Measurements from ENCODE around the gene SCGB2A2.
A peak's percentile ranks its signal among the peaks of the same experiment; 100 is the strongest.

SCGB2A2 gene

GRCh38 chr11:62269654-62270278 lies at the start of gene SCGB2A2:
SCGB2A2 (plus strand) TSS chr11:62270158; CDS start chr11:62270217, 59 bp downstream.
- no peak for DNase-seq (ENCODE audit: low spot score)

DNA sequence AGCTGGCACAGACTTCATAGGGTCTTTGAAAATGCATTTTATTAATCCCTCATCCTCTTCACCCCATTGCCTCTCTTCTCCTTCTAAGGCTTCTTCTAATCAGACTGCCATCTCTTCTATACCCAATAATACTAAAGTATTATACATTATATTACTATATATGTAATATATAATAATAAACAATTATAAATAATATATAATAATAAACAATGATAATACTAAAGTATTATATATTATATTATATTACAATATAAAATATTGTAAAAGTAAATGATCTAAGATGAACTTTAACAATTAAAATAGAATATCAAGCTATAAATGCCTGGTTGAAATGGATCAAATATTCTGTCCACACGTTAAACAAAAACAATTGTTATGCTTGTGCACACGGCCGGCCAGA lies 48.5 kb upstream of the SCGB2A2 start:
- DNase-seq (ENCODE audit: low spot score) = no peak

DNA sequence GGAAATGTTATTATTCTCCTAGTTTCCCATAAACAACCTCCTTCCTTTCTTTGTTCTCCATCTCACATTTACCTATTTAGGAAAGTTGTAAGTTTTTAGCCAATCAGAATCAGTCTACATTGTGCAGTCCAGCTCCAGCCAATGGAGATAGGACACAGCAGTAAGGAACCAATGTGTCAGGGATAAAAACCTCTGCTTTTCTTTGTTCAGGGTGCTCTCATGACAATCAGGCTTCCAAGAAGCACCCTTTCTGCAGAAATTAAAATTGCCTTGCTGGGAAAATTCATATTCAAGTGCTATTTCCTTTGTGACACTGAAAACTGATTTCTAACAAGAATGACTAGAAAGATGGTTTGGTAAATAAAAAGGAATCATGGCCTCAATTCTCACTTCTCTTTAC lies 46.9 kb upstream of the SCGB2A2 start:
- DNase-seq (ENCODE audit: low spot score) = no peak

DNA sequence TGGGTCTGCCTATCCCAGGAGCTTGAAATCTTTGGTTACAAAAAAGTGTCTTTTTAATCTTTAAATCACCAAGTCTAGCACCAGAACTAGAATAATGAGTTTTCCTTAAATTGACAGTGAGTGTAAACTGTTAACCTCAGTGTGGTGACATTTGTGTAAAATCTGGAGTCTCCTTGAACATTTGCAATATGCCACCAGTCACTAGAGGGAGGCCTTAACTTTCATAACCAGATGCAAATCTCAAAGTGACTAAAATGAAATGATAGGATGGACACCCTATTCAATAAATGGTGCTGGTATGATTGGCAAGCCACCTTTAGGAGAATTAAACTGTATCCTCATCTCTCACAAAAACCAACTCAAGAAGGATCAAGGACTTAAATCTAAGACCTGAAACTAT lies 36.2 kb upstream of the SCGB2A2 start:
- no peak for DNase-seq (ENCODE audit: low spot score)

- no peak for DNase-seq (ENCODE audit: low spot score)
Observed at GRCh38 chr11:62236187-62236586, 33.8 kb upstream of the SCGB2A2 start.

GRCh38 chr11:62237499-62237898 lies 32.5 kb upstream of the SCGB2A2 start:
- no peak for DNase-seq (ENCODE audit: low spot score)

DNA sequence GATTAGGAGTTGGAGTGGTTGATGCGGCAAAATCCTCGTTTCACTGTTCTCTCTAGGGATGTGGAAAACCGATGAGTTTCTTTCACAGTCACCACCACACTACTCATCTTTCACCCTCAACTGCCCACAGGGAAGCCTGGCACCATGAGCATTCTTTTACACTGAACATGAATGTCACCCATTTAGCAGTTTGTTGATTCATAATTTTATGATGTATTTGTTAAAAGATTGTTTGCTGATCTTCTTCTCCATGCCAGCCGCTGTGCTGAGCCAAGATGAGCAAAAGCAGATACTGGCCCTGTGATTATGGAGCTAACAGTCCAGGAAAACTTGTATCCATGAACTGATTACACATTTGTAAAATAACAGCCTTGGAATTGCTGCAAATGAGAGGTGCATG lies 31.8 kb upstream of the SCGB2A2 start:
- no peak for DNase-seq (ENCODE audit: low spot score)

DNA sequence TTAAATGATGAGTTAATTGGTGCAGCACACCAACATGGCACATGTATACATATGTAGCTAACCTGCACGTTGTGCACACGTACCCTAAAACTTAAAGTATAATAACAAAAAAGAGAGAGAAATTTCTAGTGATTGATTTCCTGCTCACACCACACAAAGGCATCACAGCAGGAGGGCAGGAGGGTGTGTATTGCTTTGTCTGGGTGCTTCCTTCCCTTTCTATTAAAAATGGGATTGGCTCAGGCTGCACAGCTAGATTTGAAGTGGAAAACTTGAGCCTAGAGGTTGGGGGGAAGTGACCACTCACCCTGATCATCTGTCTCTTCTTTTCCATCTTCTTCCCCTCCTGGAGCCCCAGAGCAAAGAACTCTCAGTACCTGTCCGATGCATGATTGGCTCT lies 28.9 kb upstream of the SCGB2A2 start:
- DNase-seq (ENCODE audit: low spot score) = no peak

GRCh38 chr11:62242021-62242420 lies 27.9 kb upstream of the SCGB2A2 start, which contains the start of gene SCGB1D2:
SCGB1D2 (plus strand) TSS chr11:62242239; CDS start chr11:62242308, 69 bp downstream.
- DNase-seq (ENCODE audit: low spot score) = peak; percentile 13

DNA sequence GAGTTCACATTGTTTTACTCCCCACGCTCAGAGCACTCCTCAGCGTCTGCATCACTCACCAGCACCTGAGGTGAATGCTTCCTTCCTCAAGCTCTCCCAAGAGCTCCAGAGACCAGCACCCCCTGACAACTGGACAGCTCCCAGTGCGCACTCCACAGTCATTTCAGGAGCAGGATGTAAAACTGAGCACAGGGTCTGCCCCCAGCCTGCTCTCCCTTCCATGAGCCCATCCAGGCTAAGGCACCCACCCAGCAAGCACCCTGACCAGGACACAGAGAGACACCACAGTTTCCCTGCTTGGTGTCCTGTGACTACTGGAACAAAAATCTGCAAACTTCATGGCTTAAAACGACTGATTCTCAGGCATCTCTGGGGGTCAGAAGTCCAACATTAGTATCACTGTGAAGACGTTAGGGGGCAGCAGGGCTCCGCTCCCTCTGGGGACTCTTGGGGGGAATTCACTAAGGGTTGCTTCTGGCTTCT lies 24.6 kb upstream of the SCGB2A2 start:
- no peak for DNase-seq (ENCODE audit: low spot score)

GRCh38 chr11:62251698-62252097 lies 18.3 kb upstream of the SCGB2A2 start:
- no peak for DNase-seq (ENCODE audit: low spot score)

DNA sequence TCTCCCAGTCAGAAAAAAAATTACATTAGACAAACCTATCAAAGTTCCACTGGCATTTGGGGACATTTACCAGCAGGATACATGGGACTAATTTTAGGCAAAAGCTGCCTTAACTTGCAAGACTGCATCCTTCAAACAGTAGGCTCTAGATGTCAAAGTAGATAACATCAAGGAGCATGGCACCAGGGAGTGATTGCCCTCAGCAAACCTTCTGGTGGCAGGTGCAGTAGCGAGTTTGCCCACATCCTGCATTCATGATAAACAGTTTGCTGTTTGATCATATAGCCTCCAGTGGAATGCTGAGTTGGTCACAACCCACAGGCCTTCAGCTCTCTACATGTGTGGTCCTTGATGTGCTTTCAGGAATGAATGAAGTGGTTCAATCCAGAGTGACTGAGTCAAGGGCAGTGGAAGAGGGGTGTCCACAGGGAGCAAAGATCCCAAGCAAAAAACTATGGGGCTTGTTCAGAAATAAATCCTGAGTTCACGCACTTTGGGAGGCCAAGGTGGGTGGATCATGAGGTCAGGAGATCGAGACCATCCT lies 15.9 kb upstream of the SCGB2A2 start:
- DNase-seq (ENCODE audit: low spot score) = no peak

DNA sequence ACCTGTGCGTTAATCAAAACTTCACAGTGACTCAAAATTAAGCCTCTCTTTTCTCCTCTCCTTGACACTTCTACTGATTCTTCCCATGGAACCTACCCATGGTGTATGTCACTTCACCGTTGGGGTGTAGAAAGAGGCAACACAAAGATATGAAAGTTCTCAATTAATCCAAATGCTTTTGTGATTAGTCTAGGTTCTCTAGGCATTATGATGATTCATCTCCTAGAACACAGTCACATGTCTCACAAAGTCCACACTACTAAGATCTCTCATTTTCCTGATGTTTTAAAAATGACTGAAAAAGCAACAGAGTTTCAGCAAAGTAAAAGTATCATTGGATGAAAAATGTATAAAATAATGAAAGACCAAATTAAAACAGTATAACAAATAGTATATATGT lies 13.7 kb upstream of the SCGB2A2 start:
- DNase-seq (ENCODE audit: low spot score) = no peak

DNA sequence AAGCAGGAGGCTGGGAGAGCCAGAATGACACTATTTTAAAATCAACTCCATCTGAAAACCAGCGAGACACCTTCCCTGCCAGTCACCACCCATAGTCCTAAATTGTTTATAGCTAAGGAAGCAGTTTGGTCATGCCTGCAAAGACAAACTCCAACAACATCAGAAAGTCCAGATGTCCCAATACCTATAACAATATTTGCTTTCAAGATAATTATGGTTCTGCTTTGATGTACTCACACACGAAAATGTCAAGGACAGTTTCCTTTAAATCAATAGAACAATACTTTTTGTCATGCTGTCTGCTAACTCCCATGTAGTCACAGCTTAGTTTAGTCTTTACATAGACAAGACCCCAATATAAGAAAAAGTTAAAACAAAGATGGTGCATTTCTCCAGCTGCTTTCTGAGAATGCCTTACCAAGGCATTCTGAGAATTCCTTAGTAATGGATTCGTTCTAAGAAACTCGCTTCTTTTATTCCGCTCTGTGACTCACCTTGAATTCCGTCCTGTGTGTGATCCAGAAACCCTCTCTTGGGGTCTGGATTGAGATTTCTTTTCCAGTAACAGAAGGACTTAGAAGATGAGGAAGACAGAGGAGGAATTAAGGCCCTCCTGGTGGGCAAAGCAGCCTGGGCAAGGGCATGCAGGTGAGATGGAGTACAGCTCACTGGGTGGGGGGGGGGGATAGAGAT lies 9.6 kb upstream of the SCGB2A2 start:
- DNase-seq (ENCODE audit: low spot score) = no peak

GRCh38 chr11:62264004-62264403 lies 6.0 kb upstream of the SCGB2A2 start:
- DNase-seq (ENCODE audit: low spot score) = no peak

DNA sequence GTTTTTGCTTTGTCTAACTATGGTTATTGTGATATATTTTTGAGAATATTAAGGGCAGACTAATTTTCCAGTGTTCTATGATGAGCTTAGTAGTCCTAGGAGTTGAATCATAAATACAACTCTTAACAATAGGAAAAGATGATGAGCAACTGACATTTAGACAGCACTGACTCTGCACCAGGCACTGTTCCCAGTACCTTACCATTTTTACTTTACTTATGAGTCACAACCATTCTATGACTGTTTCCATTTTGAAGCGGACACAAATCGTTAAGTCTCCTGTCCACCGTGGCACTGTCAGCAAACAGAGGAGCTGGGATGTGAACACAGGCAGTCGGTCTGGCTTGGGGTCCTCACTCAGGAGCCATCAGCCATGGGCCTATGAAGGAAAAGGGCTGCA lies 3.4 kb upstream of the SCGB2A2 start:
- no peak for DNase-seq (ENCODE audit: low spot score)

GRCh38 chr11:62267050-62267449 lies 2.9 kb upstream of the SCGB2A2 start:
- DNase-seq (ENCODE audit: low spot score) = no peak

DNA sequence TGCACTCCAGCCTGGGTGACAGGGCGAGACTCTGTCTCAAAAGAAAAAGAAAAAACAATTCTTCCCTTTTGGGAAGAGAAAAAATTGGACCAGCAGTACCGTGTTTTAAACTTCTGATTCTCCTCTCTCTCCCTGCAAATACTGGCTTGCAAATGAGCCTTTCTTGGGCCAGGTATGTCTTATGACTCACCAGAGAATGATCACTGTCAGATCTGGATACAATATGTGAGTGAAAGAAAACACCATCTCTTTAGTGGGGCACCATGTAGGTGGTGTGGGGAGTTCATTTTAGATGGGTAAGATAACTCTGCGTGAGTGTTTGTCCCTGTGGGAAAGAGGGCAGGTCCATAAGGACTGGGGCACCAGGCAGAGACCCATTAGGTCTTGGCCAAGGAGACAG lies 2.4 kb upstream of the SCGB2A2 start:
- no peak for DNase-seq (ENCODE audit: low spot score)

DNA sequence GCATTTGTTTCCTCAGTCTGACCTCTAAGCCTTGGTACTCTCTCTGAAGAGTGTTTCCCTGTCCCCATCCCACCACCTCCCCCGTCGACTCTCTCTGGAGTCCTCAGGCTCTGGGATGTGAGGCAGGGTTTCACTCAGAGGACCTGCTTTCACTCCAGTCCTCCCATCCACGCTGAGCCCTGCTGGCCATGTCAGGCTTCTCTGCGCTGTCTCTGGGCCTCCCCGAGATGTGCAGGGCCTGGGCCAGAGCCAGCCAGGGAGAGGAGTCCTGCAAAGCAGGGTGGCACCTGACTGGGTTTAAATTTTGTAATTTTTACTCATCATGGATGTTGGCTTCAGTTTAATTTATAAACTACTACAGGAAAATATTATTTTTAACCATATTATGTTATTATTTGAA lies 3.3 kb downstream of the SCGB2A2 start:
- DNase-seq (ENCODE audit: low spot score) = no peak

- no peak for DNase-seq (ENCODE audit: low spot score)
Observed at GRCh38 chr11:62273789-62274275, 3.9 kb downstream of the SCGB2A2 start.

DNA sequence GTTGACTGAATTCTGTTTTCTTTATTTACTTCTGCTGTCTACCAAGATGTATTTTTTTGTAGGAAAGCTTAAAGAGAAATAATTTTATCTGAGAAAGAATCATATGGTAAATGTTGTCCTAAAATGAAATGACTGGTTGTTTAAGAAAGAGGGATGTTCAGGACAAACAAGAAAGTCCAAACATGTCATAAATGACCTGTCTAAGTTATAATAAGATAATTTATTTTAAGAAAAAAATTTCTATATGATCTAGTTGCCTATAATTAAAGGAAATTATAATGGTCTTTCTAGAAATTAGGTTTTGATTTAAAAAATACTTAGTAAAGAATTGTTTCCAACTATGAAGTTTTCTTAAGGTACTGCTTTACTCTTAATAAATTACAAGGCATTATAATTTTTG lies 10.5 kb downstream of the SCGB2A2 start:
- DNase-seq (ENCODE audit: low spot score) = no peak

- no peak for DNase-seq (ENCODE audit: low spot score)
Observed at GRCh38 chr11:62295504-62295903, 25.5 kb downstream of the SCGB2A2 start.

DNA sequence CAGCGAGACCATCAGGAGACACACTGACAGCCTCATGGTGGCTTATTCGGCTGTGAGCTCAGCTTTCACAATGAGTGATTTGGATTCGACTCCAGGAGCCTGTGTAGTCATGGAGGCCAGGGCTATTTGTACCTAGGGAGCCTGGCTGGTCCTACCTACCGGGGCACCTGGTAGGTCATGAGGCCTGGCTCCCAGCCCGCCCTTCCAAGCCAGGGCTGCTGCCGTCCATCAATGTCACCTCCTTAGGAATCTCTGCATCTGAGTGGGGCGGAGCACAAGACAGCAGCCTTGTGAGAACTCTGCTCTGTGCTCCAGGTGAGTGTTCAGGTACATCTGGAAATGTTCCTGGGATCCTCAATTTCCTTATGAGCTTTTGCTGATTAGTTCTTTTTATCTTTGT lies 29.0 kb downstream of the SCGB2A2 start, which contains the start of gene SCGB1D4:
SCGB1D4 (minus strand) TSS at position 101 of the 400 bp plus-strand sequence; CDS start at position 36, 65 bp downstream.
- no peak for DNase-seq (ENCODE audit: low spot score)

Measured in globus pallidus (tissue), 1 donor.